HG02885 (cell line): ENCODE data around the gene FUT2.
"Not testable (repeated sequence)": the region's sequence is repeated elsewhere in the genome, so short reads cannot be mapped to it uniquely, and the experiment has no call there.

Experiments used
- ATAC-seq: cut with Tn5 transposase; IDR thresholded peaks from one replicate; pipeline ENCODE4 v1.9.1; 2021; ENCODE audit warnings: mild to moderate bottlenecking; ENCODE audit not compliant: unreplicated experiment, poor library complexity

The FUT2 gene

DNA sequence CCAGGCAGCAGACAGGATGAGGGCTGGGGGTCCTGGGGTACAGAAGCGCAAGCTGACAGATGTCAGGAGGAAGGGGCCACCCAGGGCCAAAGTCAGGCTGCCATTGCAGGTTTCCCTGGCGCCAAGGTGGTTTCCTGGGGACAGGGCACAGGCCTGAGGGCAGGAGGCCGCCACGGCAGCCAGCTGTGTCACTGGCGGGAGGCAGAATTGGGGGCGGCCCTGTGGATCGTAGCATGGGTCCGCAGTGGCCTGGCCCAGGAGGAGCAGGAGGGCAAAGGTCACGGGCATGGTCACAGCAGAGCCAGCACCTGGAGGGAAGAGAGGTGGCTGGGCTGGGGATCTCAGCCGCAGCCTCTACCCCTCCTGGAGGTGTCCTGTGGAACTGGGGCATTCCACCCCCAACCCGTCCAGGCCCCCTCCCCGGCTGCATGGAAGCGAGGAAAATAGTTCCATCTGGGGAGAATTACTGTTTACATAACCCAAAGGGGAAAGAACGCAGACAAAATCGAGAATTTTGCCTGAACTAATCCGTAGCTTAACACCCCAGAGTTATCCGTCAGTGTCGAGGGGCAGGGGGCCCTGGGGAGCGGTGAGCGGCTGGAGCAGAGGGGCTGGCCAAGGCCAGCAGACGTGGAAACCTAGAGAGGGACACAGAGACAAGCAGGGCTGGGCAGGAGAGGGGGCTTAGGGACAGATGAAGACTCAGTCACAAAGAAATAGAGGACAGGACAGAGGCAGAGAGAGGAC, 24.9 kb upstream of the FUT2 start:
- ATAC-seq: no peak

DNA sequence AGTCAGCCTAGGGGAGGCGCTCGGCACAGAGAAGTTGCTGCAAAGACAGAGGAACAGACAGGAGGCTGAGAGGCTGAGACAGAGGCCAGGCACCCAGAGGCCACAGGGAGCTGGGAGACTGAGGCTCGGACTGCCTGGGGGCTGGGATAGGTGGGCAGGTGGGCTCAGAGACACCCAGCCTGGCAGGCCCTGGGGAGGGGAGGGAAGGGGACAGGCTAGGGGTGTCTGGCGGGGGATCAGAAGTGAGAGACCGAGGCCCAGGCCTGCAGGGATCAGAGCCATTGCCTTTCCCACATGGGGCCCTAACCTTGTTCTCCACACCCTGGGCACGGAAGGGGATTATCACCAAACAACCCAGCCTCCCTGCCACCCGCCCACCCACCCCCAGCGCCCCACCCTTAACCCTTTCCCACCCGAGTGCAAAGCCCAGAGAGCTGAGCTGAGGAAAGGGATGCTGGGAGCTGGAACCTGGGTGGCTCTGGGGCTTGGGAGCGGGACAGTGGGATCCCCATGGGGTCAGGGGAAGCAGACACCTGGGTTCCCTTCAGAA, 24.2 kb upstream of the FUT2 start:
- no peak for ATAC-seq

DNA sequence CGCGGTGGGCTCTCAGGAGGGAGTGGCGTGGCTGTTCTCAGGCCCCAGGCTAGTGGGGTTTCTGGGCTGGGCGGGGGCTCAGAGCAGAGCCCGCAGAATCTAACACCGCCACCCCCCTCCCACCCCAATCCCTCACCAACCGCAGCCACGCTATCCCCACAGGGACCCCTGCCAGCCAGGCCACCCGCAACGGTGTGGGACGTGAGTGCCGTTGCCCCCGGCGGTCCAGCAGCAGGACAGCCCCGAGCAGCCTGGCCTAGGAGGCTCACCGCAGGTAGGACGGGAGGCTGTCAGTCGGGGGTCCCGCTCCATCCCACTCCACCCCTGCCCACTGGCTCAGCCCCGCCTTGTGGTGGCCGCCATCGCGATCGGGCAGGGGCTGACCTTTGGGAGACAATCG, 22.8 kb upstream of the FUT2 start, which contains the start of gene NTN5:
TSS of gene NTN5 (minus strand) at position 24 of the 400 bp plus-strand sequence. CDS start 2,031 bp downstream, outside the sequence.
- no peak for ATAC-seq

DNA sequence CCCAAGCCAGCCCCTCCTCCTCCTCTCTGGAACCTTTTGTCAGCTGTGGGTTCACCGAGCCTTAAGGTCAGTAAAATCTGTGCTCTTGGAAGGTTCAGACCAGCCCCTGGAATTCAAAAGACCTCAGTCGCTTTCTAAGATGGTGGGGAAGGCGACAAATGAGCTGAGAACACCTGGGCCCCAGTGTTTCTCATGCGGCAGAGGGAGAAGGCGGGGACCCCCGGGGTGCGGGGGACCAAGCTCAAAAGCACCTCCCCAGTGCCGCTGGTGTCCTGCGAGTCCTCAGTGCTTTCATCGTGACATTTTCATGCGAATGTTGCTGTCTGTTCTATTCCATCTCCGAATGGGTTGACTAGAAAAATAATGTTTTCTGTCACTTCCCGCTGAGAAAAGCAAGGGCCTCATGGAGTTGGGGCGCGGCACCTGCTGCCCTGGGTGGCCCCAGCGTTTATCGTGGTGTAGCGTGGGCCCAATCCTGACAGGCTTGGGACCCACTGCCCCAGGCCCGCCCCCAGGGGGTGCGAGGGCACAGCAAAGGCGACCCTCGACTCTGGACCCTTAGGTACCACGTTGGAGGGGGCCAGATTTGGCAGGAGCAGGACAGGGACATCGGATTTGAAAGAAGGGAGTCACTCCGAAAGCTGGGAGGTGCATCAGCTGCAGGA, 22.2 kb upstream of the FUT2 start:
- ATAC-seq: no peak

DNA sequence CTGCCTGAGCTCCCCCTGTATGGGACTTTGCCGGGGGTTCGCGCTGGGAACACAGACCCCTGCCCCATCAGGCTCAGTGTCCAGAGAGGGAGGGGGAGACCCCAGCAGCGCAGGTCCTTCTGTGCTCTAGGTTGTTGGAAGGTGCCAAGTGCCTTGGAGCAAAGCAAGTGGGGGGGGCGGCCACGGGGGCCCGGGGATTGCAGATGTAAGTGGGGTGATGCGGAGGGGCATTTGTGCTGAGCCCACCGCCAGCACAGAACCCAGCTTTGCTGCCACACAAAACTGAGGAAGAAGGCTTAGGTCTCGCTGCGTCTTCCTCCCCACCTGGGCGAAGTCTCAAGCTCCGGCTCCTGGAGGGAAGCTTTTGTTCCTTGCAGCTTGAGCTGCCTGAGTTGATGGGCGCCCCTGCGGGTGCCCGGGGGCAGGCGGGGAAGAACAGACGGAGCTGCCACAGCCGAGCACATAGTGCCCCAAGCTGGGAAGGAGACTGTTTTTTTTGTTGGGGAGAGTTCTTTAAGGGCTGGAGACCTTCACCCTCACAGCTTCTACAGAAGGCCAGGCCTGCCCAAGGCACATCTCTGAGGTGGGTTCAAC, 21.5 kb upstream of the FUT2 start:
- ATAC-seq: no peak

DNA sequence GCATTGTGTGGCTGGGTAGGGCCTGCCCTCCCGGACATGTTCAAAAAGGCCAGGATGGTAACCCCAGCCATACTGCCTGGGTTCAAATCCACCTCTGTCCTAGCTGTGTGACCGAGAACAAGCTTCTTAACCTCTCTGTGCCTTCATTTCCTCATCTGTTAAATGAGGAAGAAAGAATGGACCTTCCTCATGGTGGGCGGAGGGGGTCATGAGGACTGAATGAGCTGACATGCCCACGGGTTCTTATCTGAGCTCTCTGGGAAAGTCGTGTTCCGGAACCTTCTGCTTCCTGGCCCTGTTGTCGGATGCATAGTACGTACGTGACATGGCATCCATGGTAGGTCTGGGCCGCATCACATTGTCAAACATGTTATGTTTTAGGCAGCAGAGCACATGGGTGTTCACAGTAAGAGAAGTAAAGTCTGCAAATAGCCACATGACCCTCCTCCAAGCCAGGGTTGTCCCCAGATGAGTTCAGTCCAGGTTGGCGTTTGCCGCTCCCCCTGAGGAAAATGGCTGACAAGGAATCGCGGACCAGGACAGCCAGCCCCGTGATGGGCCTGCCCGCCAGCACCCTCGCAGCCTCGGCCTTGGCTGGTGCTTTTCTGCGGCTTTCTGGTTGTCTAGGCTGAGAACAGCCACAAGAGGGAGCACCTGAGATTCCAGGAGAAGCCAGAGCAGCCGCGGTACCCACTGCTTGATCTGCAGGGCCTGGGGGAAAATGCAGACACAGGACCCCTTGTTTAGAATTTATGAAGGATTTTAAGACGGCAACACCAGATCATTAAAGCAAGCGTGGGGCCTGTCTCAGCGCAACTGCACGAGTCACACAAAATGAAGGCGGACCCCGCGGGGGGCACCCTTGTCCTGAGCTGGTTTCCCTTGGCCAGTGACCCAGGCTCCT, 20.6 kb upstream of the FUT2 start:
- no peak for ATAC-seq

DNA sequence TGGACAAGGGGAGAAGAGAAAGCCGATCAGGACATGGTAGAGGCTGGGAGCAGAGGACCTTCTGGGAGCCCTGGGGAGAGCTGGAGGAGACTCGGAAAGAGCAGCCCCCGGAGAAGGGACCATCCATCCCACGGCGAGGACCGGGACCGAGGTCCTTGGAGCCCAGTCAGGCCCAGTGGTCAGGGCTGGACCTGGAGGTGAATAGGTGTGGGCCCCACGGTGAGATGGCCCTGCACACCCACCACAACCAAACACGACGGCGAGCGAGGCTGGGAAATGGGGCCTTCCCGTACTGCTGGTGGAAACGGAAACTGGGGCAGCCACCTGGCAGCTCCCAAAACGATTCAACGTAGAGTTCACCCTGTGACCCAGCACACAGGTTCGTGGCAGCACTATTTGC, 19.3 kb upstream of the FUT2 start:
- no peak for ATAC-seq

DNA sequence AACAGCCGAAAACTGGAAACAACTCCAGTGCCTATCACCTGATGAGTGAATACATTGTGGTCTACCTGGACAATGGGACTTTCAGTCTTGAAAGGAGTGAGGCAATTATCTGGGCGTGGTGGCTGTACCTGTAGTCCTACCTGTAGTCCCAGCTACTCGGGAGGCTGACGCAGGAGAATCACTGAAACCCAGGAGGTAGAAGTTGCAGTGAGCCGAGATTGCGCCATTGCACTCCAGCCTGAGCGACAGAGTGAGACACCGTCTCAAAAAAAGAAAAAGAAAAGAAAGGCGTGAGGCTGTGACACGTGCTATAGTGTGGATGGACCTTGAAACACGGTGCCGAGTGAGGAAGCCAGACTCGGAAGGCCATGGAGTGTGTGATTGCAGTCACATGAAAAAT, 18.9 kb upstream of the FUT2 start:
- no peak for ATAC-seq

DNA sequence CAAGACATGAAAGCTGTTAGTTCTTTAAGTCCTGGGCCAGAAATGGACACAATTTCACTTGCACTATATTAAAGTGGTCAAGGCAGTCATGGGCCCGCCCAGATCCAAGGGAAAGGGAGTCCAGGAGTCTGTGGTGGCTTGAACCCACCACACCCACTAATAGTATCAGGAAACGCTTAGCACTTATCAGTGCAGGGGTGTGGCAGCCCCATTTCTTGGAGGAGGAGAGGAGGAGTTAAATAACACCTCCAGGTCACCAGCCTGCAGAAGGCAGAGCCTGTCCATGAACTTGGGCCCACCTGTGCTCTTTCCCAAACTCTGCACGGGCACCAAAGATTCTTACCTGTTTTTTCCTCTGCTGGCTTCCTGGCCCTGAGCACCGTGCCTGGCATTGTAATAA, 17.6 kb upstream of the FUT2 start:
- no peak for ATAC-seq

DNA sequence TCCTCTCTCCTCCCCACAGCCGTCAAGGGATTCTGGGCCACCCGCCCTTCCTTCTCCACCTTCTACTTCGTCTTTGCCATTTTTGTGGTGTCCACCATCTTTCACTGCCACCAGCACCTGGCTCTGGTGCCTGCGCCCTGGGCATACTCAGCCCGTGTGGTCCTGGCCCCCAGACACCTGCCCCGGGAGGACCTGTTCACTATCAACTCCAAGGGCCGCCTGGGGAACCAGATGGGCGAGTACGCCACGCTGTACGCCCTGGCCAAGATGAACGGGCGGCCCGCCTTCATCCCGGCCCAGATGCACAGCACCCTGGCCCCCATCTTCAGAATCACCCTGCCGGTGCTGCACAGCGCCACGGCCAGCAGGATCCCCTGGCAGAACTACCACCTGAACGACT, 15.8 kb upstream of the FUT2 start:
- not testable (repeated sequence) for ATAC-seq

DNA sequence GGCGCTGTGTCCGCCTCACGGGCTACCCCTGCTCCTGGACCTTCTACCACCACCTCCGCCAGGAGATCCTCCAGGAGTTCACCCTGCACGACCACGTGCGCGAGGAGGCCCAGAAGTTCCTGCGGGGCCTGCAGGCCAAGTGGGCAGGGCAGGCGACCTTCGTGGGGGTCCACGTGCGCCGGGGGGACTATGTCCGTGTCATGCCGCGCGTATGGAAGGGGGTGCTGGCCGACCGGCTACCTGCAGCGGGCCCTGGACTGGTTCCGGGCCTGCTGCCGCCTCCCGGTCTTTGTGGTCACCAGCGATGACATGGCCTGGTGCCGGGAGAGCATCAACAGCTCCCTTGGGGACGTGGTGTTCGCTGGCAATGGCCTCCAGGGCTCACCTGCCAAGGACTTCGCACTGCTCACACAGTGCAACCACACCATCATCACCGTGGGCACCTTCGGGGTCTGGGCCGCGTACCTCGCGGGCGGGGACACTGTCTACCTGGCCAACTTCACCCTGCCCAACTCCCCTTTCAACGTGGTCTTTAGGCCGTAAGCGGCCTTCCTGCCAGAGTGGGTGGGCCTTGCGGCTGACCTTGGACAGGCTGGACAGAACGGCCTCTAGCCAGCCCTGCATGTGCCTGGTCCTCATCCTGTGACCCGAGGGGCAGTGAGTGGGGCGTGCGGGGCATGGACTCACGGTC, 15.2 kb upstream of the FUT2 start:
- no peak for ATAC-seq

DNA sequence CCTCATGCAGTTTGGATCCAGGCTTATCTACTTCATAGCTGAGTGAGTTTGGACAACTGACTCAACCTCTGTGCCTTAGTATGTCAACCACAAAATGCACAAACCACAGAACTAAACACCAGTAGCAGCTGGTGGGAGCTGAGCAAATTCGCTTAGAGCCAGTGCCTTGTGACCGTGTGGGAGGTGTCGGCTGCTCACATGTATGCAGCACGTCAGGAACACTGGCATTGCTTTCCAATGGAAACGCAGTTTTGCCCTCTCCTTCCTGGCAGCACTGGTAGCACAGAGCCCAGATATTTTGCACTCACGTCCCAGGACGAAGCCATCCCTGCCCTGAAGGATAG, 14.7 kb upstream of the FUT2 start:
- no peak for ATAC-seq

DNA sequence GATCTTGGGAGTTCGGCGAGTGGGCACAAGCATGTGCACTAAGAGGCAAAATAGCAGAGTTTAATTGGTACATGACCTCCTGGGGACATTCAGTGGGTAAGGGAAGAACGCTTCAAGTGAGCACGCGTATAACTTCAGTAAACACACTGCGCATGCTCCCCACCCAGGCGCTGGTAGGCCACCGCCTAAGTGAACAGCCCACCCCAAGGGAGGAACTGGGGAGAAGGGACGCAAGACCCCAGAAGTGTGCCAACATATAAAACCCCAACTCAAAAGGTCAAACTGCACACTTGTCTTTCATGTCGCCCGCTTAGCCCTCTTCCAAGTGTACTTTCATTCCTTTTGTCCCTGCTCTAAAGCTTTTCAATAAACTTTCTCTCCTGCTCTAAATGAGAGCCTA, 12.4 kb upstream of the FUT2 start:
- no peak for ATAC-seq

DNA sequence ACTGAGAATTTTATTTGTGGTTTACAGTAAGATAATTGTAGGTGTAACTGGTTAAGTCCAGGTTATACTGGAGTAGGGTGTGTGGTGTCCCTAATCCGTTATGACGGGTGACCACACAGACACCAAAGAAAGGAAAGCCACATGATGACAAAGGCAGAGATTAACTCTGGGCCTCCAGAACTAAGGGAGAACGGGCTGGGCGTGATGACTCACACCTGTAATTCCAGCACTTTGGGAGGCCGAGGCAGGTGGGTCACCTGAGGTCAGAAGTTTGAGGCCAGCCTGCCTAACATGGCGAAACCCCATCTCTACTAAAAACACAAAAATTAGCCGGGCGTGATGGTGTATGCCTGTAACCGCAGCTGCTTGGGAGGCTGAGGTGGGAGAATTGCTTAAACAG, 10.2 kb upstream of the FUT2 start:
- ATAC-seq: no peak

DNA sequence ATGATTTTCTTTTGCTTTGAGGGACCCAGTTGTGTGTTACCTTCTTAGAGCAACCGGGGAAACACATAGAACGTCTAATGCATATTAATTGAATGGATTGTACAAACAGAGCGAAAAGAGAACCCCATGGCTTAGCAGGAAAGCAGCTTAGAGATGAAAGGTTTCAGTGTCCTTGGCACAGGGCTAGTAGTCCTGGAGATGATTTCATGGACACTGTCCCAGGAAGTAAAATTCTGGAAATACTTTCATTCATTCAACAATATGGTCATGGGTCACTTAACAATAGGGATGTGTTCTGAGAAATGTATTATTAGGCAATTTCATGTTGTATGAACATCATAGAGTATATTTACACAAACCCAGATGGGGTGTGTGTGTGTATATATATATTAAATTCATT, 9.7 kb upstream of the FUT2 start:
- no peak for ATAC-seq

DNA sequence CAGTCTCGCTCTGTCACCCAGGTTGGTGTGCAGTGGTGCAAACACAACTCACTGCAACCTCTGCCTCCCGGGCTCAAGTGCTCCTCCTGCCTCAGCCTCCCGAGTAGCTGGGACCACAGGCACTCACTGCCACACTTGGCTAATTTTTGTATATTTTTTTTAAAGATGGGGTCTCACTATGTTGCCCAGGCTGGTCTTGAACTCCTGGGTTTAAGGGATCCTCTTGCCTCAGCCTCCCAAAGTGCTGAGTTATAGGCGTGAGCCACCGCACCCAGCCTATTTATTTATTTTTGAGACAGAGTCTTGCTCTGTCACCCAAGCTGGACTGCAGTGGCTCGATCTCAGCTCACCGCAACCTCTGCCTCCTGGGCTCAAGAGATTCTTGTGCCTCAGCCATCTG, 9.1 kb upstream of the FUT2 start:
- ATAC-seq: not testable (repeated sequence)

DNA sequence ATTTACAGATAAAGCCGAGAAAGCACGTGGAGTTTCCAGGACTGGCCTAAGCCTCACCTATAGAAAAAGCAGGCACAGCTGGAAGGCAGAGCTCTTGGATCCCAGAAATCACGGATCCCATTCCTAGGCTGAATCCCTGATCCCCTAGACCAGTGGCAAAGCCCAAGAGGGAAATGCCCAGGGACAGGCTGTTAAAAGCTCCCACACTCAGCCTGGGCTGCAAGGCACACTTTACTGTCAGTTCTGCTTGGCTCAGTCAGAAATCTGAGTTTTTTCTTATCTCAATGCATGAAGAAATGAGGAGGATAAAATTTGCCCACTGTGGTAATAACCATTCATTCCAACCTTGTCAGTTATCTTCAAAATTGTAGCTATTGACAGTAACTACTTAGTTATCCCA, 8.0 kb upstream of the FUT2 start:
- no peak for ATAC-seq

DNA sequence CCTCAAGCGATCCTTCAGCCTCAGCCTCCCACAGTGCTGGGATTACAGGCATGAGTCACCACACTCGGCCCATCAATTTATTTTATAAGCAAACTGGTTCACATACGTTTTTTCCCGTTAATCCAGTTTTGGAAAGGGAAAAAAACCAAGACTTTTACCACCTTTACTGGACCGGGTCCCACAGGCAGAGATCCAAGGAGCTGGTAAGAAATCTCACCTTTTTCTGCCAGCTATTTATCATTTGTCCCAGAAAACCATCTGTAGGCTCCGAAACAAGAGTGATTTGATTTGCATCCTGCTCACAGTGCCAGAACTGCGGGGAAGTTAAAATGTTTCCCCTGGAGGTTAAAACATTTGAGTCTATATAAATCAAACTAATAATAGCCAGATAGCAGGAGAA, 6.3 kb upstream of the FUT2 start:
- ATAC-seq: no peak

DNA sequence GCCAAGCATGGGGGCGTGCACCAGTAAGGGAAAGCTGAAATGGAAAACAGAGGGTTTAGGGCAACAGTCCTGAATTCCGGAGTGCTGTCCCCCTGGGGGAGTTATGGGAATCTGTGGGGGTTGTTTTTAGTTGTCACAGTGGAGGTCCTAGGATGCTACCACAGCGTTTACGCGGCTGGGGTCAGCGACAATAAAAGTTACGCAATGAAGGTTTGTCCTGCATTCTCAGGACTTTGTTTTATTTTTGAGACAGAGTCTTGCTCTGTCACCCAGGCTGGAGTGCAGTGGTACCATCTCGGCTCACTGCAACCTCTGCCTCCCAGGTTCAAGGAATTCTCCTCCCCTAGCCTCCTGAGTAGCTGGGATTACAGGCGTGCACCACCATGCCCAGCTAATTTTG, 2.1 kb upstream of the FUT2 start:
- ATAC-seq: not testable (repeated sequence)
